Measurements from ENCODE around the gene EIF4G3. TPM values are rescaled to one million over a fixed set of nuclear protein-coding genes. Genes with fewer than 3 reads are reported as not detected.

EIF4G3 gene
- total and polyA plus RNA-seq, 2 of the 8 experiments (the other 6 are each of a cell fraction or from before 2014, with no cell fraction given), result 47.5 to 66.6 TPM

DNA sequence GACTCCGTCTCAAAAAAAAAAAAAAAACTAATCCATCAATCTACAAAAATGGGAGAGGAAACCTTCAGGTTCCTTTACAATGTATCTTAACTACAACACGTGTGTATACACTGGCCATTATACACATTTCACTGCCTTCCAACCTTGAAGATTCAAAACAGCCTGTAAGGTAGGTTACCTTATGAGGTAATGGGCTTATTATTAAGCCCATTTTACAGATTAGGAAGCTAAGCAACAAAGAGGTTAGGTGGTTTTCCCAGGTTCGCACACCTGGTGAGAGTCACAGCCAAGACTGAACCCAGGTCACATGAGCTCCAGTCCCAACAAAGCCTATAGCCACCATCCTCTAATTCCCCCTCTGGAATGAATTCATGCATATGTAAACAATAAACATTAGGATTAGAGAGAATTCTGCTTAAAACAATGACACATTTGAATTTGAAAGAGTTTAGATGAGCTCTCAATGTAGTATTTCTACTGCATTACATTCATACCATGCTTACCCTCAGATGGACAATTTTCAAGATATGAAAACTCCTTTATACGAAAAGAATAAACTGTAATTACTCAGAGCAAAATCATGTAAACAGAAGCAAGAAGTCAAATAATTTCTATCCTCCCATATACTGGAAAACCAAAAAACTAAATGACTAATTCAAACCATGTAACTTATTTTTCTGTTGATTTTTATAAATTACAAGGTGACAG, 54.8 kb downstream of the EIF4G3 start (continued):
- TF ChIP-seq, protein P1, sequence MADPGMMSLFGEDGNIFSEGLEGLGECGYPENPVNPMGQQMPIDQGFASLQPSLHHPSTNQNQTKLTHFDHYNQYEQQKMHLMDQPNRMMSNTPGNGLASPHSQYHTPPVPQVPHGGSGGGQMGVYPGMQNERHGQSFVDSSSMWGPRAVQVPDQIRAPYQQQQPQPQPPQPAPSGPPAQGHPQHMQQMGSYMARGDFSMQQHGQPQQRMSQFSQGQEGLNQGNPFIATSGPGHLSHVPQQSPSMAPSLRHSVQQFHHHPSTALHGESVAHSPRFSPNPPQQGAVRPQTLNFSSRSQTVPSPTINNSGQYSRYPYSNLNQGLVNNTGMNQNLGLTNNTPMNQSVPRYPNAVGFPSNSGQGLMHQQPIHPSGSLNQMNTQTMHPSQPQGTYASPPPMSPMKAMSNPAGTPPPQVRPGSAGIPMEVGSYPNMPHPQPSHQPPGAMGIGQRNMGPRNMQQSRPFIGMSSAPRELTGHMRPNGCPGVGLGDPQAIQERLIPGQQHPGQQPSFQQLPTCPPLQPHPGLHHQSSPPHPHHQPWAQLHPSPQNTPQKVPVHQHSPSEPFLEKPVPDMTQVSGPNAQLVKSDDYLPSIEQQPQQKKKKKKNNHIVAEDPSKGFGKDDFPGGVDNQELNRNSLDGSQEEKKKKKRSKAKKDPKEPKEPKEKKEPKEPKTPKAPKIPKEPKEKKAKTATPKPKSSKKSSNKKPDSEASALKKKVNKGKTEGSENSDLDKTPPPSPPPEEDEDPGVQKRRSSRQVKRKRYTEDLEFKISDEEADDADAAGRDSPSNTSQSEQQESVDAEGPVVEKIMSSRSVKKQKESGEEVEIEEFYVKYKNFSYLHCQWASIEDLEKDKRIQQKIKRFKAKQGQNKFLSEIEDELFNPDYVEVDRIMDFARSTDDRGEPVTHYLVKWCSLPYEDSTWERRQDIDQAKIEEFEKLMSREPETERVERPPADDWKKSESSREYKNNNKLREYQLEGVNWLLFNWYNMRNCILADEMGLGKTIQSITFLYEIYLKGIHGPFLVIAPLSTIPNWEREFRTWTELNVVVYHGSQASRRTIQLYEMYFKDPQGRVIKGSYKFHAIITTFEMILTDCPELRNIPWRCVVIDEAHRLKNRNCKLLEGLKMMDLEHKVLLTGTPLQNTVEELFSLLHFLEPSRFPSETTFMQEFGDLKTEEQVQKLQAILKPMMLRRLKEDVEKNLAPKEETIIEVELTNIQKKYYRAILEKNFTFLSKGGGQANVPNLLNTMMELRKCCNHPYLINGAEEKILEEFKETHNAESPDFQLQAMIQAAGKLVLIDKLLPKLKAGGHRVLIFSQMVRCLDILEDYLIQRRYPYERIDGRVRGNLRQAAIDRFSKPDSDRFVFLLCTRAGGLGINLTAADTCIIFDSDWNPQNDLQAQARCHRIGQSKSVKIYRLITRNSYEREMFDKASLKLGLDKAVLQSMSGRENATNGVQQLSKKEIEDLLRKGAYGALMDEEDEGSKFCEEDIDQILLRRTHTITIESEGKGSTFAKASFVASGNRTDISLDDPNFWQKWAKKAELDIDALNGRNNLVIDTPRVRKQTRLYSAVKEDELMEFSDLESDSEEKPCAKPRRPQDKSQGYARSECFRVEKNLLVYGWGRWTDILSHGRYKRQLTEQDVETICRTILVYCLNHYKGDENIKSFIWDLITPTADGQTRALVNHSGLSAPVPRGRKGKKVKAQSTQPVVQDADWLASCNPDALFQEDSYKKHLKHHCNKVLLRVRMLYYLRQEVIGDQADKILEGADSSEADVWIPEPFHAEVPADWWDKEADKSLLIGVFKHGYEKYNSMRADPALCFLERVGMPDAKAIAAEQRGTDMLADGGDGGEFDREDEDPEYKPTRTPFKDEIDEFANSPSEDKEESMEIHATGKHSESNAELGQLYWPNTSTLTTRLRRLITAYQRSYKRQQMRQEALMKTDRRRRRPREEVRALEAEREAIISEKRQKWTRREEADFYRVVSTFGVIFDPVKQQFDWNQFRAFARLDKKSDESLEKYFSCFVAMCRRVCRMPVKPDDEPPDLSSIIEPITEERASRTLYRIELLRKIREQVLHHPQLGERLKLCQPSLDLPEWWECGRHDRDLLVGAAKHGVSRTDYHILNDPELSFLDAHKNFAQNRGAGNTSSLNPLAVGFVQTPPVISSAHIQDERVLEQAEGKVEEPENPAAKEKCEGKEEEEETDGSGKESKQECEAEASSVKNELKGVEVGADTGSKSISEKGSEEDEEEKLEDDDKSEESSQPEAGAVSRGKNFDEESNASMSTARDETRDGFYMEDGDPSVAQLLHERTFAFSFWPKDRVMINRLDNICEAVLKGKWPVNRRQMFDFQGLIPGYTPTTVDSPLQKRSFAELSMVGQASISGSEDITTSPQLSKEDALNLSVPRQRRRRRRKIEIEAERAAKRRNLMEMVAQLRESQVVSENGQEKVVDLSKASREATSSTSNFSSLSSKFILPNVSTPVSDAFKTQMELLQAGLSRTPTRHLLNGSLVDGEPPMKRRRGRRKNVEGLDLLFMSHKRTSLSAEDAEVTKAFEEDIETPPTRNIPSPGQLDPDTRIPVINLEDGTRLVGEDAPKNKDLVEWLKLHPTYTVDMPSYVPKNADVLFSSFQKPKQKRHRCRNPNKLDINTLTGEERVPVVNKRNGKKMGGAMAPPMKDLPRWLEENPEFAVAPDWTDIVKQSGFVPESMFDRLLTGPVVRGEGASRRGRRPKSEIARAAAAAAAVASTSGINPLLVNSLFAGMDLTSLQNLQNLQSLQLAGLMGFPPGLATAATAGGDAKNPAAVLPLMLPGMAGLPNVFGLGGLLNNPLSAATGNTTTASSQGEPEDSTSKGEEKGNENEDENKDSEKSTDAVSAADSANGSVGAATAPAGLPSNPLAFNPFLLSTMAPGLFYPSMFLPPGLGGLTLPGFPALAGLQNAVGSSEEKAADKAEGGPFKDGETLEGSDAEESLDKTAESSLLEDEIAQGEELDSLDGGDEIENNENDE (IDR thresholded peaks at IDR 0.05; ENCODE audit: insufficient replicate concordance, low read length), result no peak
